GM12872 (cell line): ENCODE results near the gene UGGT2.

Experiments used
- TF ChIP-seq, protein P1 (sequence below): IDR thresholded peaks from 3 replicates; pipeline ENCODE4 v1.5.1; 2011; ENCODE audit warnings: low read depth, mild to moderate bottlenecking, low read length, moderate library complexity; ENCODE audit not compliant: insufficient read depth

The UGGT2 gene

GRCh38 chr13:96089139-96089538, 35.9 kb upstream of the UGGT2 start:
- TF ChIP-seq, protein P1, sequence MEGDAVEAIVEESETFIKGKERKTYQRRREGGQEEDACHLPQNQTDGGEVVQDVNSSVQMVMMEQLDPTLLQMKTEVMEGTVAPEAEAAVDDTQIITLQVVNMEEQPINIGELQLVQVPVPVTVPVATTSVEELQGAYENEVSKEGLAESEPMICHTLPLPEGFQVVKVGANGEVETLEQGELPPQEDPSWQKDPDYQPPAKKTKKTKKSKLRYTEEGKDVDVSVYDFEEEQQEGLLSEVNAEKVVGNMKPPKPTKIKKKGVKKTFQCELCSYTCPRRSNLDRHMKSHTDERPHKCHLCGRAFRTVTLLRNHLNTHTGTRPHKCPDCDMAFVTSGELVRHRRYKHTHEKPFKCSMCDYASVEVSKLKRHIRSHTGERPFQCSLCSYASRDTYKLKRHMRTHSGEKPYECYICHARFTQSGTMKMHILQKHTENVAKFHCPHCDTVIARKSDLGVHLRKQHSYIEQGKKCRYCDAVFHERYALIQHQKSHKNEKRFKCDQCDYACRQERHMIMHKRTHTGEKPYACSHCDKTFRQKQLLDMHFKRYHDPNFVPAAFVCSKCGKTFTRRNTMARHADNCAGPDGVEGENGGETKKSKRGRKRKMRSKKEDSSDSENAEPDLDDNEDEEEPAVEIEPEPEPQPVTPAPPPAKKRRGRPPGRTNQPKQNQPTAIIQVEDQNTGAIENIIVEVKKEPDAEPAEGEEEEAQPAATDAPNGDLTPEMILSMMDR: no peak

DNA sequence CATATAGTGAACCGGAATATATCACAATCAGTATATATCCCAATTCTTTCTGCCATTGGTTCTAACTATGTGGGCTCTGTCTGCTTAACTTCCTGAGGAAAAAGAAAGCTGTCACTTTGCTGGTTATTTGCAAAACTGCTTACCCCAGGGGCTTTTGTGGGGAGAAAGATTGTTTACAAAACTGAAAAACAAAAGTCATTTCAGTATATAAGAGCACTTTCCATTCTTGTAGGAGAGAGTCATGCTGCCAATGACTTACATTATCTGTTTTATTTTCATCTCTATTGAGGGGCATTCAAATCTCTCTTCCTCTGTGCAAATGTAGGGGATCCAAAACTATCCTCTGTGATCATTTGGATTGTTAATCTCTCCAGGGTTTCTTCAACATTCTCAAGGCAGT, 33.5 kb upstream of the UGGT2 start:
- TF ChIP-seq, protein P1: no peak

DNA sequence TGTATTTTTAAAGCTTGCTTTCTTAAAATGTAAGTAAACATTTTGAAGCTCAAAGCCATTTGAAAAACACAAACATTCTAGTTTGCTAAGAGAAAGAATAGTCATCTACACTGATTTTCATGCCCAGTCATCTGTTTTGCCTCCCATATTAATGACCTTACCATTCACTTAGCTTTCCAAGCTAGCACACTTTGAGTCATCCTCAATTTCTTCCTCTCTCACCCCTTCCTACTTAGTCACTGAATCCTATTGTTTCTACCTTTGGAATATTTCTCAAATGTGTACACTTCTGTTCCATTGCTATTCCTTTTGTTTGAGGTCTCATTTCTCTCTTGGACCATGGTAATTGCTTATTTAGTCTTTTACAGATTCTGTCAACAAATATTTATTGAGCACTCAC, 29.4 kb upstream of the UGGT2 start:
- TF ChIP-seq, protein P1: no peak

- TF ChIP-seq, protein P1: no peak
Measured at GRCh38 chr13:96081888-96082287, 28.7 kb upstream of the UGGT2 start.

DNA sequence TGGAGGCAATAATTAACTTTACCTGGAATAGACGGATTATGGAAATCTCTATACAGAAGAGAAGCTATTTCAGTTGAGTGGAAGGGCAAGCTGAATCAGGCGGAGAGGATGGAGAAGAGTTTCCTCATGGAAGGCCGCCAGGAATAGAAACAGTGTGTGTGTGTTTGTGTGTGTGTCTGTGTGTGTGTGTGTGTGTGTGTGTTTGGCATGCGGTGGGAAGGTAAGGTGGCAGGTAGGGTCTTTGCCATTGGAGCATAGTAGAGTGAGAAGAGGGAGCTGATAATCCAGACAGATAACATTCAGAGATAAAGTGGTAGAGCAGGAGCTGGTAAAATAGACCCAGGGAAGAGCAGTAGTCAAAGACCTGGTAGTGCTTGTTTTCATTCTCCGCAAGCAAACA, 27.5 kb upstream of the UGGT2 start:
- TF ChIP-seq, protein P1: no peak

- TF ChIP-seq, protein P1: peak; percentile 59
Measured at GRCh38 chr13:96075953-96076543, 22.8 kb upstream of the UGGT2 start.

GRCh38 chr13:96072392-96072791, 19.2 kb upstream of the UGGT2 start:
- TF ChIP-seq, protein P1: no peak

DNA sequence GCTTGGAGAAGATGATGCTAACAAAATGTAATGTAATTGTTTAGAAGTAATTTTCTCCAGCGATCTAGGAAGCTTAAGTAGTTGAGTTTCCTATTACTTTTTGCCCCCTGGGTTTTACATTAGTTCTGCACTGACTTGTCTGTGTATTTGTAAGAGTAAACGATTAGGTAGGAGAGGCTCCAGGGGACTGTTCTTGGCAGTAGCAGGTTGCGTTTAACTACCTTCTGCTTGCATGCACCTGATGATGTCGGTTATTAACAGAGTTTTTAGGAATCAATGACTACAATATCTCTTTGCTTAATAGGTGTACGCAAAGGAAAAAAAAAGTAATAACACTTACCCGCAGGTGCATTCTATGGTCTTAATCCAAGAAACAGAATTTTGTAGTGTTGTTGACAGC, 18.3 kb upstream of the UGGT2 start:
- TF ChIP-seq, protein P1: no peak
